K562 (cell line): ENCODE data around the gene MOCS3. TPM values are rescaled to one million over a fixed set of nuclear protein-coding genes. Genes with fewer than 3 reads are reported as not detected.

Experiments
- ATAC-seq: fragments of 200-7000 bp; cut with Tn5 transposase; 3 replicates; pipeline ENCODE4 v1.9.1; 2020; ENCODE audit warnings: moderate library complexity
- BruUV-seq: library from RNA; stranded (reverse); fragments of 400-500 nt; replicated peaks from 2 replicates; lab custom pipeline; 2021; lab: Mats Ljungman, UMichigan
- CTCF ChIA-PET: fragments of 300-600 bp; formaldehyde crosslinking; extraction: SDS; loops from one replicate; lab custom pipeline; 2021; ENCODE audit warnings: low intra/inter-chr PET ratio; lab: Yijun Ruan, JAX
- POLR2A ChIA-PET: fragments of 300-600, 350-650 bp; sonication (Branson Sonifier 250); formaldehyde crosslinking; extraction: SDS; loops from one replicate; lab custom pipeline; 2021; ENCODE audit warnings: antibody characterized with exemption, inconsistent platforms; lab: Yijun Ruan, JAX
- DNase-seq, 4 experiments: peaks; one replicate each; pipeline versions ENCODE4 v3.0.0 to v3.0.0-alpha.2; 2011 to 2018; ENCODE audit warnings: low spot score in 3 of 4, mixed read lengths in 3 of 4; ENCODE audit errors: extremely low read depth in 1 of 4
- FAIRE-seq: peaks from 2 replicates; lab custom pipeline; 2011; peaks lifted over from hg19 to GRCh38; lab: Jason Lieb, UNC
- H2AFZ ChIP-seq: 2 replicates; pipeline ENCODE4 v1.6.0; 2011; ENCODE audit warnings: low read depth, low read length, control low read depth, inconsistent platforms
- H3K27ac ChIP-seq: fragments of 200-600 bp; 3 replicates; pipeline ENCODE4 v1.8.0; 2011; ENCODE audit warnings: low read depth, mild to moderate bottlenecking, control low read depth, inconsistent platforms, low read length, moderate library complexity, mixed read lengths; ENCODE audit errors: extremely low read depth
- H3K27me3 ChIP-seq, 2 experiments: fragments of 300-600 bp in 1 of 2; 2 replicates in 1 of 2; 3 replicates in 1 of 2; pipeline versions ENCODE4 v1.6.0 to v1.8.0; 2011; ENCODE audit warnings: inconsistent platforms in 2 of 2, low read length in 2 of 2, mild to moderate bottlenecking in 1 of 2, mixed read lengths in 1 of 2, moderate library complexity in 1 of 2; ENCODE audit not compliant: control insufficient read depth in 2 of 2, insufficient read depth in 2 of 2
- H3K36me3 ChIP-seq: fragments of 300-600 bp; 3 replicates; pipeline ENCODE4 v1.8.0; 2011; ENCODE audit warnings: mild to moderate bottlenecking, low read length, inconsistent platforms; ENCODE audit not compliant: control insufficient read depth, insufficient read depth
- H3K4me1 ChIP-seq, 2 experiments: fragments of 200-600 bp in 1 of 2; replicated peaks in 1 of 2; 2 replicates in 1 of 2; 3 replicates in 1 of 2; pipeline versions ENCODE4 v1.5.1 to v1.8.0; 2011; ENCODE audit warnings: inconsistent platforms in 2 of 2, low read length in 2 of 2, mild to moderate bottlenecking in 1 of 2, mixed read lengths in 1 of 2, moderate library complexity in 1 of 2; ENCODE audit not compliant: control insufficient read depth in 2 of 2, insufficient read depth in 2 of 2
- H3K4me2 ChIP-seq: 2 replicates; pipeline ENCODE4 v1.6.1; 2011; ENCODE audit warnings: low read length, control low read depth, inconsistent platforms, mixed read lengths; ENCODE audit not compliant: insufficient read depth
- H3K4me3 ChIP-seq: fragments of 200-600 bp; sonication (generic), shearing (Covaris generic); 2 replicates; pipeline ENCODE4 v1.5.1; 2016; ENCODE audit warnings: control low read depth, inconsistent platforms
- H3K79me2 ChIP-seq: fragments of 200-600 bp; 3 replicates; pipeline ENCODE4 v1.8.0; 2011; ENCODE audit warnings: low read length, inconsistent platforms; ENCODE audit not compliant: control insufficient read depth, insufficient read depth
- H3K9ac ChIP-seq, 2 experiments: 2 replicates each; pipeline versions ENCODE4 v1.6.0 to v1.6.1; 2011; ENCODE audit warnings: low read depth in 2 of 2, low read length in 2 of 2, control low read depth in 1 of 2, inconsistent platforms in 1 of 2, mild to moderate bottlenecking in 1 of 2, mixed read lengths in 1 of 2; ENCODE audit not compliant: insufficient read depth in 1 of 2
- H3K9me1 ChIP-seq: one replicate; pipeline ENCODE4 v1.6.0; 2011; ENCODE audit warnings: inconsistent platforms, mild to moderate bottlenecking, low read length, moderate library complexity; ENCODE audit not compliant: control insufficient read depth, insufficient read depth
- H3K9me3 ChIP-seq: replicated peaks from 2 replicates; pipeline ENCODE4 v1.5.1; 2011; ENCODE audit warnings: low read depth, low read length, inconsistent platforms; ENCODE audit not compliant: control insufficient read depth, insufficient read depth
- H4K20me1 ChIP-seq: replicated peaks from 2 replicates; pipeline ENCODE4 v1.6.1; 2011; ENCODE audit warnings: low read length, inconsistent platforms, mixed read lengths; ENCODE audit not compliant: control insufficient read depth, insufficient read depth
- CHD4 ChIP-seq: fragments of 200-600 bp; sonication (generic); IDR thresholded peaks from 3 replicates; pipeline ENCODE4 v1.6.1; 2012; ENCODE audit warnings: low read depth, mild to moderate bottlenecking, mixed read lengths, low read length, inconsistent platforms; ENCODE audit not compliant: insufficient read depth, insufficient replicate concordance, poor library complexity, severe bottlenecking
- HNRNPUL1 ChIP-seq: fragments of 200-400 bp; formaldehyde crosslinking; IDR thresholded peaks from 2 replicates; pipeline ENCODE4 v1.6.1; 2017; ENCODE audit warnings: low read length
- TAL1 ChIP-seq: fragments of 450-650 bp; IDR thresholded peaks from 2 replicates; pipeline ENCODE4 v1.6.1; 2016; ENCODE audit warnings: mild to moderate bottlenecking
- ZBTB17 ChIP-seq: fragments of 450-650 bp; formaldehyde crosslinking; IDR thresholded peaks from 2 replicates; pipeline ENCODE4 v1.4.0; 2020; ENCODE audit warnings: mild to moderate bottlenecking
- ZSCAN32 ChIP-seq: fragments of 450-650 bp; formaldehyde crosslinking; IDR thresholded peaks from 2 replicates; pipeline ENCODE4 v1.4.0; 2020; ENCODE audit warnings: mild to moderate bottlenecking, moderate library complexity
- WGBS: fragments of 100-300 bp; shearing (Covaris generic); methylation state at CpG from one replicate; pipeline ENCODE4 v1.1.6; 2016; ENCODE audit warnings: low coverage, mixed read lengths; ENCODE audit not compliant: insufficient coverage; ENCODE audit errors: missing lambda C conversion rate; 5-methylcytosine and 5-hydroxymethylcytosine counted together
- in situ Hi-C: fragments of 300-500 bp; cut with MboI; formaldehyde crosslinking; loops from 4 replicates; pipeline ENCODE4 v1.15.0; 2018; ENCODE audit warnings: inconsistent platforms, mixed read lengths
- intact Hi-C: fragments of 100-400 bp; cut with micrococcal nuclease; formaldehyde crosslinking; loops from 2 replicates; pipeline ENCODE4 v1.14.2; 2022
- polyA plus RNA-seq, 8 experiments: library from polyadenylated mRNA; depleted of rRNA in 4 of 8; stranded (reverse) in 5 of 8; unstranded in 3 of 8; fragments of >200 nt; fragmentation: Nextera tagmentation in 2 of 8; fragmentation: Illumina TruSeq in 1 of 8; extraction: Ambion mirVana in 2 of 8; extraction: Trizol in 1 of 8; gene quantifications; 2 replicates each; pipeline versions ENCODE4 v1.2.1 to v1.2.3, GENCODE V29; 2011 to 2014; ENCODE audit warnings: inconsistent platforms in 1 of 8, missing spikeins in 1 of 8
- total RNA-seq, 7 experiments: library from RNA; depleted of rRNA in 6 of 7; stranded (reverse); fragments of >200 nt in 6 of 7; fragmentation: Illumina TruSeq in 2 of 7; extraction: Trizol in 2 of 7; gene quantifications; 2 replicates each; pipeline versions ENCODE4 v1.2.1 to v1.2.3, GENCODE V29; 2011 to 2021; ENCODE audit warnings: low replicate concordance in 1 of 7
- TF ChIP-seq, protein P1 (sequence below): fragments of 450-650 bp; formaldehyde crosslinking; IDR thresholded peaks from 2 replicates; pipeline ENCODE4 v1.4.0; 2020; ENCODE audit warnings: mild to moderate bottlenecking, mixed read lengths

The MOCS3 gene
- total and polyA plus RNA-seq, 9 of the 15 experiments (the other 6 are each of a cell fraction or from before 2014, with no cell fraction given) = 0.70 to 6.2 (median 2.9) TPM

DNA sequence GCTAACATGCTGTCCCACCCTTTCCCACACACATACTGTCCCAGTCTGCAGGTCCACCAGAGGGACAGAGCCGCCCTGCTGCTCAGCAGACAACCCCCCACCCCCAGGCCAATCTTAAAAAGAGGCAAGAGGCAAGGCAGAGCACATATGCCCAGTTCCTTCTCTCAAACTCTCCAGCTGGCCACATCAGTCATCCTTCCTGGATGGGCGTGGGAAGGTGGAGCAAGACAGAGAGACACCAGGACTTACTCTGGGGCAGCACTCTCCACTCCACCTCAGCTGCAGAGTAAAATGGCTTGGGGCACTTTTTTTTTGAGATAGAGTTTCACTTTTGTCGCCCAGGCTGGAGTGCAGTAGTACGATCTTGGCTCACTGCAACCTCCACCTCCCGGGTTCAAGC lies 10.8 kb downstream of the MOCS3 start:
- Histone ChIP-seq H3K4me1 (no peaks in the 10 kb centered on the region; a peak in 2 of 5 replicates), H4K20me1 (no peaks in the 10 kb centered on the region), H3K9ac (no peak overlapping the region), H3K4me3 (no peak overlapping the region), H3K27me3 (peaks cover 25 to 43% of the 10 kb centered on the region in 2 experiments), H3K4me2 (no peak overlapping the region), H3K36me3 (no peaks in the 10 kb centered on the region), H3K27ac (no peak overlapping the region), H3K9me3 (no peaks in the 10 kb centered on the region), H2AFZ (no peak overlapping the region), H3K9me1 (no peaks in the 10 kb centered on the region), H3K79me2 (no peaks in the 10 kb centered on the region)
- peak; percentile 31; the same call in 2 of the 3 replicates for ATAC-seq
- ChIA-PET CTCF (no interaction called here), POLR2A (interaction anchor here (0.7 kb wide), 1 partner anchor 318 kb away, joined by 3 read pairs; no protein-coding TSS in a partner anchor)
- WGBS = 12% methylated on average over 4 of the region's 5 CpGs
- no peak for FAIRE-seq
- in situ Hi-C loops = no loop called here
- TF ChIP-seq, protein P1, sequence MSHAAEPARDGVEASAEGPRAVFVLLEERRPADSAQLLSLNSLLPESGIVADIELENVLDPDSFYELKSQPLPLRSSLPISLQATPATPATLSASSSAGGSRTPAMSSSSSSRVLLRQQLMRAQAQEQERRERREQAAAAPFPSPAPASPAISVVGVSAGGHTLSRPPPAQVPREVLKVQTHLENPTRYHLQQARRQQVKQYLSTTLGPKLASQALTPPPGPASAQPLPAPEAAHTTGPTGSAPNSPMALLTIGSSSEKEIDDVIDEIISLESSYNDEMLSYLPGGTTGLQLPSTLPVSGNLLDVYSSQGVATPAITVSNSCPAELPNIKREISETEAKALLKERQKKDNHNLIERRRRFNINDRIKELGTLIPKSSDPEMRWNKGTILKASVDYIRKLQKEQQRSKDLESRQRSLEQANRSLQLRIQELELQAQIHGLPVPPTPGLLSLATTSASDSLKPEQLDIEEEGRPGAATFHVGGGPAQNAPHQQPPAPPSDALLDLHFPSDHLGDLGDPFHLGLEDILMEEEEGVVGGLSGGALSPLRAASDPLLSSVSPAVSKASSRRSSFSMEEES (CRISPR knock-in tag) = no peak
- no peak for TF ChIP-seq ZSCAN32 (CRISPR knock-in tag)
- TF ChIP-seq CHD4 = no peak
- TF ChIP-seq TAL1 = no peak
- TF ChIP-seq HNRNPUL1 = no peak
- TF ChIP-seq ZBTB17 (CRISPR knock-in tag) = no peak
- intact Hi-C loops = no loop called here
- BruUV-seq = no TSS peak
- DNase-seq = no peak
